Stimulated activated naive CD8-positive, alpha-beta T cell treated with anti-CD3 and anti-CD28 coated beads, Interleukin-15, Interleukin-2, amounts not matched to agents 100 ng/mL and 50 ng/mL, for 24 hours (primary cell): ENCODE data around the gene CPA1.

Source experiments
- H3K27ac Mint-ChIP-seq: one replicate; pipeline ENCODE4 v1.8.0; 2021; ENCODE audit warnings: mild to moderate bottlenecking, mixed read lengths
- H3K27me3 Mint-ChIP-seq: one replicate; pipeline ENCODE4 v1.8.0; 2021; ENCODE audit warnings: mixed read lengths
- H3K36me3 Mint-ChIP-seq: one replicate; pipeline ENCODE4 v1.8.0; 2021; ENCODE audit warnings: low read depth, mixed read lengths
- H3K4me1 Mint-ChIP-seq: one replicate; pipeline ENCODE4 v1.8.0; 2021; ENCODE audit warnings: low read depth, mixed read lengths
- H3K4me3 Mint-ChIP-seq: one replicate; pipeline ENCODE4 v1.8.0; 2021; ENCODE audit warnings: mild to moderate bottlenecking, mixed read lengths
- H3K9me3 Mint-ChIP-seq: one replicate; pipeline ENCODE4 v1.8.0; 2021; ENCODE audit warnings: mixed read lengths

The CPA1 gene

GRCh38 chr7:130413201-130413600 is 32.9 kb downstream of the CPA1 start:
- no peak overlapping the region for H3K27ac Mint-ChIP-seq
- H3K4me1 Mint-ChIP-seq, result peaks cover 58% of the 10 kb centered on the region
- peaks cover 23% of the 10 kb centered on the region for H3K36me3 Mint-ChIP-seq
- H3K27me3 Mint-ChIP-seq, result no peaks in the 10 kb centered on the region
- H3K4me3 Mint-ChIP-seq, result no peak overlapping the region
- no peaks in the 10 kb centered on the region for H3K9me3 Mint-ChIP-seq

GRCh38 chr7:130415006-130415405 is 34.7 kb downstream of the CPA1 start:
- Mint-ChIP-seq H3K4me3 (no peak overlapping the region), H3K9me3 (no peaks in the 10 kb centered on the region), H3K4me1 (peaks cover 75% of the 10 kb centered on the region), H3K27ac (no peak overlapping the region), H3K27me3 (no peaks in the 10 kb centered on the region), H3K36me3 (peaks cover 17% of the 10 kb centered on the region)

DNA sequence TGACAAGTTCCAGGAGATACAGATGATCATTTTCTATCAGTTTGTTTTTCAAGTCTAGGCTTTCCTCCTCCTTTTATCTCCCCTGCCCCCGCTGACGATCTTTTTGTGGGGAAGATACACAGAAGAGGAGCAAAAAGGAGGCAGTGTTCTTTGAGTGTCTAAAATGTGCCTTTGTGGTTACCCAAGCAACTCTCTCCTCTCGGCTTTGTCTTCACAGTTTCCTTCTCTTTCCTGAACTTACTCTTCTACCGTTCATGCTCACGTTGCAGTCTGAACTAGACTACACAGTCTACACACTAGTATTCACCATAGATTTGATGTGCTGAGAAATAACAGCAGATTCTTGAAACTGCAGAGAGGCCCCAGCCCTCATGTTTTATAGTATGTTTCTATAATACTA is 36.9 kb downstream of the CPA1 start:
- H3K27me3 Mint-ChIP-seq, result no peaks in the 10 kb centered on the region
- H3K4me3 Mint-ChIP-seq, result peak overlapping the region; percentile 62
- H3K36me3 Mint-ChIP-seq, result peaks cover 11% of the 10 kb centered on the region
- peak overlapping the region; percentile 83 for H3K27ac Mint-ChIP-seq
- no peaks in the 10 kb centered on the region for H3K9me3 Mint-ChIP-seq
- peaks cover 80% of the 10 kb centered on the region for H3K4me1 Mint-ChIP-seq

GRCh38 chr7:130418306-130418705 is 38.0 kb downstream of the CPA1 start:
- Mint-ChIP-seq H3K27me3 (no peaks in the 10 kb centered on the region), H3K9me3 (no peaks in the 10 kb centered on the region), H3K4me3 (no peak overlapping the region), H3K27ac (no peak overlapping the region), H3K36me3 (peaks cover 11% of the 10 kb centered on the region), H3K4me1 (peaks cover 84% of the 10 kb centered on the region)

GRCh38 chr7:130419658-130420057 is 39.4 kb downstream of the CPA1 start:
- Mint-ChIP-seq H3K4me3 (peak overlapping the region; percentile 11), H3K4me1 (peaks cover 75% of the 10 kb centered on the region), H3K27ac (peak overlapping the region; percentile 17)

GRCh38 chr7:130420943-130421578 is 40.8 kb downstream of the CPA1 start:
- Mint-ChIP-seq H3K36me3 (peaks cover 4% of the 10 kb centered on the region), H3K27ac (no peak overlapping the region), H3K4me3 (no peak overlapping the region), H3K27me3 (no peaks in the 10 kb centered on the region), H3K4me1 (peaks cover 77% of the 10 kb centered on the region), H3K9me3 (no peaks in the 10 kb centered on the region)

More at GRCh38 chr7:130419658-130420057, 39.4 kb downstream of the CPA1 start:
- Mint-ChIP-seq H3K36me3 (peaks cover 7% of the 10 kb centered on the region), H3K9me3 (no peaks in the 10 kb centered on the region), H3K27me3 (no peaks in the 10 kb centered on the region)

GRCh38 chr7:130421684-130422083 is 41.4 kb downstream of the CPA1 start:
- peaks cover 77% of the 10 kb centered on the region for H3K4me1 Mint-ChIP-seq
- no peak overlapping the region for H3K4me3 Mint-ChIP-seq
- no peaks in the 10 kb centered on the region for H3K9me3 Mint-ChIP-seq
- H3K27ac Mint-ChIP-seq, result no peak overlapping the region
- H3K27me3 Mint-ChIP-seq, result no peaks in the 10 kb centered on the region
- H3K36me3 Mint-ChIP-seq, result peaks cover 7% of the 10 kb centered on the region

- H3K9me3 Mint-ChIP-seq, result no peaks in the 10 kb centered on the region
- H3K4me1 Mint-ChIP-seq, result peaks cover 62% of the 10 kb centered on the region
- H3K36me3 Mint-ChIP-seq, result peaks cover 15% of the 10 kb centered on the region
- H3K27me3 Mint-ChIP-seq, result no peaks in the 10 kb centered on the region
- no peak overlapping the region for H3K4me3 Mint-ChIP-seq
- no peak overlapping the region for H3K27ac Mint-ChIP-seq
Observed at GRCh38 chr7:130423501-130424037, 43.3 kb downstream of the CPA1 start.

DNA sequence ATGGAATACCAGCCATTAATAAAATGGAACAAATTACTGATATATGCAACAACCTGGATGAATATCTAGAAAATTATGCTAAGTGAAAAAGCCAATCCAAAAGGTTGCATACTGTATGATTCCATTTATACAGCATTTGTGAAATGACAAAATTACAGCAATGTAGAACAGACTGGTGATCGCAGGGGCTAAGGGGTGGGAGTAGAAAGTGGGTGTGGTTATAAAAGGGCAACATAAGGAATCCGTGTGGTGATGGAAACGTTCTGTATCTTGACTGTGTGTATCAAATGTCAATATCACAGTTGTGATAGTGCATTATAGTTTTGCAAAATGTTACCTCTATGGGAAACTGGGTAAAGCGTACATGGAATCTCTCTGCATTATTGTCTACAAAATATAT is 45.5 kb downstream of the CPA1 start:
- Mint-ChIP-seq H3K4me3 (no peak overlapping the region), H3K27me3 (no peaks in the 10 kb centered on the region), H3K4me1 (peaks cover 47% of the 10 kb centered on the region), H3K27ac (peak overlapping the region; percentile 60), H3K36me3 (peaks cover 15% of the 10 kb centered on the region), H3K9me3 (no peaks in the 10 kb centered on the region)

DNA sequence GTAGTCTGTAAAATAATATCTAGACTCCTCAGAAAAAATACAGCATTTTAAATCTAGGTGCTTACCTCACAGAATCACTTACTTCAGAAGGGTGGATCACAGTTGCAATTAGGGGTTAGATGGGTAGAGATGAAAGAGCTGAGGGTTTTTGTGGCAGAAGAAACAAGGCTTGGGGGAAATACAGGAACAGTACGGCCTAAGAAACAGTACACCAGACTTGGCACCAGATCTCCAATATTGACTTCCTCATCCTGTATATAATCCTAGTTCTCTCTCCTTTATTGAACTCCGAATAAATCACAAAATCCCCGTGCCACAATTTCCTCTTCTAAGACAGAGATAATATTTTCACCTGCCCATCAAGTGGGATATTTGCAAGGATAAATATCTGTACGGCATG is 46.3 kb downstream of the CPA1 start:
- no peaks in the 10 kb centered on the region for H3K27me3 Mint-ChIP-seq
- H3K9me3 Mint-ChIP-seq, result no peaks in the 10 kb centered on the region
- H3K4me1 Mint-ChIP-seq, result peaks cover 39% of the 10 kb centered on the region
- no peak overlapping the region for H3K27ac Mint-ChIP-seq
- H3K4me3 Mint-ChIP-seq, result no peak overlapping the region
- H3K36me3 Mint-ChIP-seq, result peaks cover 15% of the 10 kb centered on the region

GRCh38 chr7:130429019-130429418 is 48.7 kb downstream of the CPA1 start:
- H3K27ac Mint-ChIP-seq, result no peak overlapping the region
- H3K36me3 Mint-ChIP-seq, result peaks cover 15% of the 10 kb centered on the region
- peaks cover 28% of the 10 kb centered on the region for H3K4me1 Mint-ChIP-seq
- no peaks in the 10 kb centered on the region for H3K27me3 Mint-ChIP-seq
- H3K9me3 Mint-ChIP-seq, result no peaks in the 10 kb centered on the region
- H3K4me3 Mint-ChIP-seq, result no peak overlapping the region

DNA sequence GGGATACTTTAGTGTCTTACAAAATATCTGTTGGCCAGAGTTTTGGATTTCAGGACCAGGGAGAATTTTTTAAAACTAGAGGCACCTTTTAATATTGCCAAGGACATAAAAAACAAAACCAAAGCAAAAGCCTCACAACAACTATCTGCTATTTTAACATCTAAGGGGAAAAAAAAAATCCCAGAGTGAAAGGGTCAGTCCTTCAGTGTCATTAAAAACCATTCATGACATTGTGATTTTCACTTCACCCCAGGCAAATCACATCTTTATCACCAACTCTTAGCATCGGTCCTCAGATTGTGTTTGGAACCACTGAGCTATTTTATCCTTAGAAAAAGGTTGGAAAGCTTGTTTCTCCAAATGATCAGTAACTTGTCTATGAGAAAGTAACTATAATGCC is 49.8 kb downstream of the CPA1 start:
- no peak overlapping the region for H3K4me3 Mint-ChIP-seq
- no peaks in the 10 kb centered on the region for H3K9me3 Mint-ChIP-seq
- H3K36me3 Mint-ChIP-seq, result peaks cover 12% of the 10 kb centered on the region
- no peak overlapping the region for H3K27ac Mint-ChIP-seq
- H3K27me3 Mint-ChIP-seq, result no peaks in the 10 kb centered on the region
- H3K4me1 Mint-ChIP-seq, result peaks cover 29% of the 10 kb centered on the region

DNA sequence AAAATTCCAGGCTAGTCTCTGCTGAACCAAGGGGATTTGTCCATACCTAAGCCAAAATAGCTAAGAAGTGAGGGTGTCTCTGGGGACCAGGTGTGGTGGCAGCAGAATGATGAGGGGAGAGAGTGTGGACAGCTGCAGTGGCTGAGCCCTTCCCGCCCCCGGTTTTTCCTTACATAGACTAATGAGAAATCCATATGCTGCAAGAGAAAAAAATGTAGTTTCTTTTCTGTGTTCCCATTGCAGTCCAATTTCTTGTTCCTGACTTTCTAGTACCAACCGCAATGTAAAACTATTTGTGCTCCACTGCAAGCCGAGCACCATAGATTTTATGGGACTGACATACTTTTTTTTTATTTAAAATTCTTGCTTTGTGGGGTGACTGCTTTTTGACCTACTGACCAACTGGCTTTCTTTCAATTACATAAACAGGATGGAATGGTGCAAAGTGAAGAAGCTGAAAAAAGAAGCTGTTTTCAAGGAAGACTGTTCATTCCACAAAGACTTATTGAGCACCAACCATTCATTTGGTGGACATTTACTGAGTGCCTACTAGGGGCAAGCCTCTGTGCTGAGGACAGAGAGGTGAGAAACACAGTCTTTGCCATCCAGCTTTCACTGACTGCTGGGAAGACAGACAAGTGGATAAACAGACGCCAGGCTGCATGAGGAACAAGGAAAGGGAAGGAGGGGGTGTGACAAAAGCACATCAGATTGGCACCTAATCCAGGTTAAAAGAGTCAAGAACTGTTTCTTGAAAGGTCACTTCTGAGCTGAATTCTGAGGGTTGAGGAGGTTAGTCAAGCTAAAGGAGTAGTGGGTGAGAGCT is 50.8 kb downstream of the CPA1 start:
- H3K4me3 Mint-ChIP-seq, result no peak overlapping the region
- H3K9me3 Mint-ChIP-seq, result no peaks in the 10 kb centered on the region
- no peaks in the 10 kb centered on the region for H3K27me3 Mint-ChIP-seq
- H3K4me1 Mint-ChIP-seq, result peaks cover 24% of the 10 kb centered on the region
- H3K27ac Mint-ChIP-seq, result no peak overlapping the region
- H3K36me3 Mint-ChIP-seq, result peaks cover 12% of the 10 kb centered on the region

- peaks cover 10% of the 10 kb centered on the region for H3K36me3 Mint-ChIP-seq
- peaks cover 26% of the 10 kb centered on the region for H3K4me1 Mint-ChIP-seq
- H3K9me3 Mint-ChIP-seq, result no peaks in the 10 kb centered on the region
- H3K27me3 Mint-ChIP-seq, result no peaks in the 10 kb centered on the region
- no peak overlapping the region for H3K27ac Mint-ChIP-seq
- no peak overlapping the region for H3K4me3 Mint-ChIP-seq
Observed at GRCh38 chr7:130432886-130433285, 52.6 kb downstream of the CPA1 start.

DNA sequence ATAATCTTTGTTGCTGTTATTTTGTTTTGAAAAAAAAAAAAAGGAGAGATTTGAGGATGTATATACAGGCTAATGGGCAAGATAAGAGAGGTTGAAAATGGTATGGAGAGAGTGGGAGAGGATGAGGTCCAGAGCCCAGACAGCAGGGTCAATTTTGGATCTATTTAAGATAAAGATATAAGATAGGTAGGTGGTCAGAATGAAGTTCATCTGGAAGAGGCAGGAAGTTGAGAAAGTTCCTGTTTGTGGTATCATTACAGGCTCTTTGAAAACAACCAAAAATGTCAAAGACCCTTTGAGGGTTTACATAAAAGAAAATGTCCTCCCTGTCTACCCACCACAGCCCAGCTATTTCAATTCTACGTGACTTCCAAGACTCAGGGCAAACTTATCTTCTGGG is 53.0 kb downstream of the CPA1 start:
- H3K36me3 Mint-ChIP-seq, result peaks cover 10% of the 10 kb centered on the region
- no peaks in the 10 kb centered on the region for H3K9me3 Mint-ChIP-seq
- H3K27ac Mint-ChIP-seq, result no peak overlapping the region
- peaks cover 29% of the 10 kb centered on the region for H3K4me1 Mint-ChIP-seq
- H3K27me3 Mint-ChIP-seq, result no peaks in the 10 kb centered on the region
- no peak overlapping the region for H3K4me3 Mint-ChIP-seq
